ENCODE results near the gene PRKG1. TPM values are rescaled to one million over a fixed set of nuclear protein-coding genes. Genes with fewer than 3 reads are reported as not detected.
"Not testable (repeated sequence)": the region's sequence is repeated elsewhere in the genome, so short reads cannot be mapped to it uniquely, and the experiment has no call there.

The PRKG1 gene
- polyA plus RNA-seq, 1 donor: 12.0 TPM

- WGBS (ENCODE audit: insufficient coverage, low lambda C conversion rate): 60% methylated on average over 1 of the region's 2 CpGs
- H3K4me1 ChIP-seq (ENCODE audit: control insufficient read depth, insufficient read depth, low read length): no peaks in the 10 kb centered on the region
- no peak overlapping the region for H3K4me3 ChIP-seq (ENCODE audit: low read length)
- no peaks in the 10 kb centered on the region for H3K36me3 ChIP-seq (ENCODE audit: control insufficient read depth, insufficient read depth, low read length)
- no peaks in the 10 kb centered on the region for H3K27me3 ChIP-seq (ENCODE audit: control insufficient read depth, insufficient read depth, low read length)
- H3K27ac ChIP-seq (ENCODE audit: low read length): no peak overlapping the region
- no peak for DNase-seq
- no peaks in the 10 kb centered on the region for H3K9me3 ChIP-seq (ENCODE audit: control insufficient read depth, low read depth, low read length)
These were observed 955.3 kb downstream of the PRKG1 start for GRCh38 chr10:52029628-52030027.

GRCh38 chr10:52030051-52030790 is 955.9 kb downstream of the PRKG1 start:
- DNase-seq: no peak
- H3K4me3 ChIP-seq (ENCODE audit: low read length): no peak overlapping the region
- H3K27me3 ChIP-seq (ENCODE audit: control insufficient read depth, insufficient read depth, low read length): no peaks in the 10 kb centered on the region
- no peaks in the 10 kb centered on the region for H3K4me1 ChIP-seq (ENCODE audit: control insufficient read depth, insufficient read depth, low read length)
- H3K9me3 ChIP-seq (ENCODE audit: control insufficient read depth, low read depth, low read length): no peaks in the 10 kb centered on the region
- 100% methylated on average over 2 of the region's 6 CpGs for WGBS (ENCODE audit: insufficient coverage, low lambda C conversion rate)
- no peaks in the 10 kb centered on the region for H3K36me3 ChIP-seq (ENCODE audit: control insufficient read depth, insufficient read depth, low read length)
- no peak overlapping the region for H3K27ac ChIP-seq (ENCODE audit: low read length)

- H3K36me3 ChIP-seq (ENCODE audit: control insufficient read depth, insufficient read depth, low read length): no peaks in the 10 kb centered on the region
- no peaks in the 10 kb centered on the region for H3K27me3 ChIP-seq (ENCODE audit: control insufficient read depth, insufficient read depth, low read length)
- DNase-seq: no peak
- no CpG with 5 or more reads among the region's 1 CpG for WGBS (ENCODE audit: insufficient coverage, low lambda C conversion rate)
- no peaks in the 10 kb centered on the region for H3K9me3 ChIP-seq (ENCODE audit: control insufficient read depth, low read depth, low read length)
- H3K4me1 ChIP-seq (ENCODE audit: control insufficient read depth, insufficient read depth, low read length): no peaks in the 10 kb centered on the region
- no peak overlapping the region for H3K27ac ChIP-seq (ENCODE audit: low read length)
- no peak overlapping the region for H3K4me3 ChIP-seq (ENCODE audit: low read length)
These were observed 956.7 kb downstream of the PRKG1 start for GRCh38 chr10:52030975-52031374.

GRCh38 chr10:52031771-52032170 is 957.5 kb downstream of the PRKG1 start:
- Histone ChIP-seq H3K9me3 (ENCODE audit: control insufficient read depth, low read depth, low read length) (no peaks in the 10 kb centered on the region), H3K27ac (ENCODE audit: low read length) (no peak overlapping the region), H3K4me1 (ENCODE audit: control insufficient read depth, insufficient read depth, low read length) (no peaks in the 10 kb centered on the region), H3K27me3 (ENCODE audit: control insufficient read depth, insufficient read depth, low read length) (no peaks in the 10 kb centered on the region), H3K36me3 (ENCODE audit: control insufficient read depth, insufficient read depth, low read length) (no peaks in the 10 kb centered on the region), H3K4me3 (ENCODE audit: low read length) (no peak overlapping the region)
- no peak for DNase-seq

- no peak for DNase-seq
- no peaks in the 10 kb centered on the region for H3K27me3 ChIP-seq (ENCODE audit: control insufficient read depth, insufficient read depth, low read length)
- H3K27ac ChIP-seq (ENCODE audit: low read length): no peak overlapping the region
- H3K36me3 ChIP-seq (ENCODE audit: control insufficient read depth, insufficient read depth, low read length): no peaks in the 10 kb centered on the region
- no peaks in the 10 kb centered on the region for H3K4me1 ChIP-seq (ENCODE audit: control insufficient read depth, insufficient read depth, low read length)
- WGBS (ENCODE audit: insufficient coverage, low lambda C conversion rate): 80% methylated on average over 1 of the region's 6 CpGs
- no peak overlapping the region for H3K4me3 ChIP-seq (ENCODE audit: low read length)
- H3K9me3 ChIP-seq (ENCODE audit: control insufficient read depth, low read depth, low read length): no peaks in the 10 kb centered on the region
These were observed 958.7 kb downstream of the PRKG1 start for GRCh38 chr10:52032681-52033629.

GRCh38 chr10:52039002-52039793 is 964.9 kb downstream of the PRKG1 start:
- not testable (repeated sequence) for H3K4me1 ChIP-seq (ENCODE audit: control insufficient read depth, insufficient read depth, low read length); H3K9me3 ChIP-seq (ENCODE audit: control insufficient read depth, low read depth, low read length); DNase-seq; H3K27ac ChIP-seq (ENCODE audit: low read length); H3K27me3 ChIP-seq (ENCODE audit: control insufficient read depth, insufficient read depth, low read length); H3K36me3 ChIP-seq (ENCODE audit: control insufficient read depth, insufficient read depth, low read length); H3K4me3 ChIP-seq (ENCODE audit: low read length)
- no CpG with 5 or more reads among the region's 15 CpGs for WGBS (ENCODE audit: insufficient coverage, low lambda C conversion rate)

- H3K4me3 ChIP-seq (ENCODE audit: low read length): no peak overlapping the region
- H3K36me3 ChIP-seq (ENCODE audit: control insufficient read depth, insufficient read depth, low read length): no peaks in the 10 kb centered on the region
- no peaks in the 10 kb centered on the region for H3K27me3 ChIP-seq (ENCODE audit: control insufficient read depth, insufficient read depth, low read length)
- H3K9me3 ChIP-seq (ENCODE audit: control insufficient read depth, low read depth, low read length): no peaks in the 10 kb centered on the region
- no peak for DNase-seq
- 78% methylated on average over 1 of the region's 2 CpGs for WGBS (ENCODE audit: insufficient coverage, low lambda C conversion rate)
- no peaks in the 10 kb centered on the region for H3K4me1 ChIP-seq (ENCODE audit: control insufficient read depth, insufficient read depth, low read length)
- H3K27ac ChIP-seq (ENCODE audit: low read length): no peak overlapping the region
These were observed 966.2 kb downstream of the PRKG1 start for GRCh38 chr10:52040486-52040885.

GRCh38 chr10:52043811-52044210 is 969.5 kb downstream of the PRKG1 start:
- H3K36me3 ChIP-seq (ENCODE audit: control insufficient read depth, insufficient read depth, low read length): no peaks in the 10 kb centered on the region
- H3K4me1 ChIP-seq (ENCODE audit: control insufficient read depth, insufficient read depth, low read length): no peaks in the 10 kb centered on the region
- H3K27ac ChIP-seq (ENCODE audit: low read length): no peak overlapping the region
- no peak overlapping the region for H3K4me3 ChIP-seq (ENCODE audit: low read length)
- DNase-seq: no peak
- H3K9me3 ChIP-seq (ENCODE audit: control insufficient read depth, low read depth, low read length): no peaks in the 10 kb centered on the region
- H3K27me3 ChIP-seq (ENCODE audit: control insufficient read depth, insufficient read depth, low read length): no peaks in the 10 kb centered on the region

GRCh38 chr10:52048051-52048450 is 973.8 kb downstream of the PRKG1 start:
- H3K36me3 ChIP-seq (ENCODE audit: control insufficient read depth, insufficient read depth, low read length): no peaks in the 10 kb centered on the region
- DNase-seq: no peak
- no peaks in the 10 kb centered on the region for H3K9me3 ChIP-seq (ENCODE audit: control insufficient read depth, low read depth, low read length)
- H3K4me3 ChIP-seq (ENCODE audit: low read length): no peak overlapping the region
- no peaks in the 10 kb centered on the region for H3K4me1 ChIP-seq (ENCODE audit: control insufficient read depth, insufficient read depth, low read length)
- no peak overlapping the region for H3K27ac ChIP-seq (ENCODE audit: low read length)
- no peaks in the 10 kb centered on the region for H3K27me3 ChIP-seq (ENCODE audit: control insufficient read depth, insufficient read depth, low read length)

- H3K4me1 ChIP-seq (ENCODE audit: control insufficient read depth, insufficient read depth, low read length): no peaks in the 10 kb centered on the region
- peak in 1 of 2 donors; percentile 46 for DNase-seq
- H3K36me3 ChIP-seq (ENCODE audit: control insufficient read depth, insufficient read depth, low read length): no peaks in the 10 kb centered on the region
- no peaks in the 10 kb centered on the region for H3K27me3 ChIP-seq (ENCODE audit: control insufficient read depth, insufficient read depth, low read length)
- no peaks in the 10 kb centered on the region for H3K9me3 ChIP-seq (ENCODE audit: control insufficient read depth, low read depth, low read length)
- H3K27ac ChIP-seq (ENCODE audit: low read length): no peak overlapping the region
- H3K4me3 ChIP-seq (ENCODE audit: low read length): no peak overlapping the region
- no CpG with 5 or more reads among the region's 3 CpGs for WGBS (ENCODE audit: insufficient coverage, low lambda C conversion rate)
These were observed 976.3 kb downstream of the PRKG1 start for GRCh38 chr10:52050429-52051047.

All from large intestine (tissue), 3 donors.